GM10248 (cell line): ENCODE data around the gene KRTAP13-2.

Experiments used
- CTCF ChIA-PET: fragments of 300-600 bp; sonication (Branson Sonifier 250); formaldehyde crosslinking; extraction: SDS; loops from one replicate; lab custom pipeline; 2021; ENCODE audit warnings: antibody characterized with exemption; lab: Yijun Ruan, JAX
- POLR2A ChIA-PET: fragments of 350-650 bp; sonication (Branson Sonifier 250); formaldehyde crosslinking; extraction: SDS; loops from one replicate; lab custom pipeline; 2020; ENCODE audit warnings: antibody characterized with exemption; lab: Yijun Ruan, JAX
- DNase-seq: peaks from one replicate; pipeline ENCODE4 v3.0.0; 2012; ENCODE audit errors: extremely low spot score
- CTCF ChIP-seq: IDR thresholded peaks from 2 replicates; pipeline ENCODE4 v1.5.1; 2012; ENCODE audit warnings: mild to moderate bottlenecking, low read depth; ENCODE audit errors: extremely low read depth, missing control alignments, control extremely low read depth

The KRTAP13-2 gene

GRCh38 chr21:30332681-30333080, 39.4 kb downstream of the KRTAP13-2 start:
- CTCF ChIA-PET, result no interaction called here
- no peak for TF ChIP-seq CTCF
- no peak for DNase-seq
- POLR2A ChIA-PET, result no interaction called here

GRCh38 chr21:30329203-30329875, 42.7 kb downstream of the KRTAP13-2 start:
- ChIA-PET CTCF (no interaction called here), POLR2A (no interaction called here)
- DNase-seq, result no peak
- TF ChIP-seq CTCF, result no peak

GRCh38 chr21:30326390-30326789, 45.7 kb downstream of the KRTAP13-2 start:
- ChIA-PET POLR2A (no interaction called here), CTCF (no interaction called here)
- TF ChIP-seq CTCF, result no peak
- no peak for DNase-seq
